Keratinocyte (primary cell): Measurements from ENCODE around the gene PHACTR1. TPM values are rescaled to one million over a fixed set of nuclear protein-coding genes. Genes with fewer than 3 reads are reported as not detected.

Experiments
- DNase-seq: peaks from one replicate; pipeline ENCODE4 v3.0.0-alpha.2; 2011; ENCODE audit warnings: low read depth, missing footprints, low spot score
- FAIRE-seq: peaks from 2 replicates; lab custom pipeline; 2011; peaks lifted over from hg19 to GRCh38; lab: Jason Lieb, UNC
- H2AFZ ChIP-seq: 2 replicates; pipeline ENCODE4 v1.6.0; 2012; ENCODE audit warnings: low read length, control low read depth, inconsistent platforms; ENCODE audit not compliant: control insufficient read depth
- H3K27ac ChIP-seq: 2 replicates; pipeline ENCODE4 v1.5.1; 2011; ENCODE audit warnings: low read length; ENCODE audit not compliant: control insufficient read depth, insufficient read depth
- H3K27me3 ChIP-seq: 3 replicates; pipeline ENCODE4 v1.6.0; 2011; ENCODE audit warnings: low read length; ENCODE audit not compliant: control insufficient read depth, insufficient read depth; ENCODE audit errors: extremely low read depth
- H3K36me3 ChIP-seq, 2 experiments: 2 replicates in 1 of 2; 3 replicates in 1 of 2; pipeline ENCODE4 v1.5.1; 2011; ENCODE audit warnings: low read length in 2 of 2, mild to moderate bottlenecking in 1 of 2; ENCODE audit not compliant: control insufficient read depth in 2 of 2, insufficient read depth in 2 of 2; ENCODE audit errors: extremely low read depth in 1 of 2
- H3K4me1 ChIP-seq: 3 replicates; pipeline ENCODE4 v1.5.1; 2011; ENCODE audit warnings: low read length; ENCODE audit not compliant: control insufficient read depth, insufficient read depth; ENCODE audit errors: extremely low read depth
- H3K4me2 ChIP-seq: 3 replicates; pipeline ENCODE4 v1.6.0; 2011; ENCODE audit warnings: low read depth, low read length; ENCODE audit not compliant: control insufficient read depth, insufficient read depth; ENCODE audit errors: extremely low read depth
- H3K4me3 ChIP-seq, 3 experiments: fragments of 200-600 bp in 1 of 3; sonication (generic) in 1 of 3; 2 replicates in 2 of 3; 3 replicates in 1 of 3; pipeline ENCODE4 v1.5.1; 2011 to 2016; ENCODE audit warnings: low read length in 3 of 3, mild to moderate bottlenecking in 3 of 3, control low read depth in 2 of 3, inconsistent platforms in 1 of 3, low read depth in 1 of 3, mixed read lengths in 1 of 3, mixed run types in 1 of 3, moderate library complexity in 1 of 3; ENCODE audit not compliant: control insufficient read depth in 2 of 3, insufficient read depth in 2 of 3; ENCODE audit errors: extremely low read depth in 1 of 3
- H3K79me2 ChIP-seq: 2 replicates; pipeline ENCODE4 v1.6.0; 2012; ENCODE audit warnings: low read length; ENCODE audit not compliant: control insufficient read depth, insufficient read depth
- H3K9ac ChIP-seq: 3 replicates; pipeline ENCODE4 v1.6.0; 2011; ENCODE audit warnings: low read length; ENCODE audit not compliant: control insufficient read depth, insufficient read depth; ENCODE audit errors: extremely low read depth
- H3K9me1 ChIP-seq: 3 replicates; pipeline ENCODE4 v1.6.0; 2011; ENCODE audit warnings: low read length; ENCODE audit not compliant: control insufficient read depth, insufficient read depth; ENCODE audit errors: extremely low read depth
- H3K9me3 ChIP-seq: 2 replicates; pipeline ENCODE4 v1.5.1; 2012; ENCODE audit warnings: low read depth, low read length; ENCODE audit not compliant: control insufficient read depth
- H4K20me1 ChIP-seq: 3 replicates; pipeline ENCODE4 v1.6.0; 2011; ENCODE audit warnings: low read length; ENCODE audit not compliant: control insufficient read depth, insufficient read depth; ENCODE audit errors: extremely low read depth
- CTCF ChIP-seq, 3 experiments: IDR thresholded peaks in 1 of 3; conservative IDR thresholded peaks in 1 of 3; optimal IDR thresholded peaks in 1 of 3; 2 replicates in 2 of 3; 3 replicates in 1 of 3; pipeline versions ENCODE3 to v1.5.1; 2011; ENCODE audit warnings: low read length in 3 of 3, mild to moderate bottlenecking in 3 of 3, moderate library complexity in 2 of 3, control low read depth in 1 of 3, inconsistent platforms in 1 of 3; ENCODE audit not compliant: insufficient read depth in 2 of 3; ENCODE audit errors: extremely low read depth in 1 of 3
- EZH2 ChIP-seq: IDR thresholded peaks from one replicate; pipeline ENCODE4 v1.6.1; 2012; ENCODE audit warnings: inconsistent platforms, mild to moderate bottlenecking, low read length, moderate library complexity
- dilution Hi-C: fragments of 300-500 bp; cut with MboI; formaldehyde crosslinking; loops from one replicate; pipeline ENCODE4 v1.7.0; 2020; ENCODE audit warnings: low sequenced_read_pairs; ENCODE audit not compliant: extremely low pct_ligation_motif_present
- polyA plus RNA-seq, 5 experiments: library from polyadenylated mRNA; depleted of rRNA in 3 of 5; stranded (reverse) in 3 of 5; stranded (forward) in 1 of 5; unstranded in 1 of 5; fragments of >200 nt; gene quantifications; 1 replicate in 1 of 5; 2 replicates in 3 of 5; 3 replicates in 1 of 5; pipeline versions ENCODE4 v1.2.1 to v1.2.3, GENCODE V29; 2011 to 2012; ENCODE audit warnings: missing spikeins in 2 of 5, low read depth in 1 of 5, low replicate concordance in 1 of 5

The PHACTR1 gene
- polyA plus RNA-seq, 1 donor (not counting 4 experiments of a cell fraction or from before 2014, with no cell fraction given): 0.22 TPM

- Histone ChIP-seq H2AFZ (no peak overlapping the region), H3K36me3 (no peaks in the 10 kb centered on the region), H3K9ac (no peak overlapping the region), H3K9me1 (no peaks in the 10 kb centered on the region), H3K27ac (no peak overlapping the region), H4K20me1 (no peaks in the 10 kb centered on the region), H3K4me1 (peaks cover 10% of the 10 kb centered on the region), H3K27me3 (no peaks in the 10 kb centered on the region), H3K9me3 (no peaks in the 10 kb centered on the region), H3K4me3 (no peak overlapping the region), H3K79me2 (no peaks in the 10 kb centered on the region), H3K4me2 (no peak overlapping the region)
- no peak for DNase-seq
- FAIRE-seq: no peak
- no peak for TF ChIP-seq CTCF (optimal IDR thresholded peaks at IDR 0.05 in 1 of 3, IDR thresholded peaks at IDR 0.05 in 1 of 3, conservative IDR thresholded peaks at IDR 0.05 in 1 of 3; ENCODE audit: extremely low read depth in 1 of 3, insufficient read depth in 2 of 3, low read length in 3 of 3)
- dilution Hi-C loops: no loop called here
These were observed 239.4 kb downstream of the PHACTR1 start for GRCh38 chr6:12955956-12956355.

- no peaks in the 10 kb centered on the region for H4K20me1 ChIP-seq
- peak overlapping the region; percentile 28 to 85 (median 85) for H3K4me3 ChIP-seq
- H3K79me2 ChIP-seq: no peaks in the 10 kb centered on the region
- H3K4me1 ChIP-seq: peaks cover 10% of the 10 kb centered on the region
- dilution Hi-C loops: no loop called here
- H3K4me2 ChIP-seq: peak overlapping the region; percentile 99
- no peak overlapping the region for H3K27ac ChIP-seq
- no peaks in the 10 kb centered on the region for H3K27me3 ChIP-seq
- TF ChIP-seq CTCF (optimal IDR thresholded peaks at IDR 0.05 in 1 of 3, IDR thresholded peaks at IDR 0.05 in 1 of 3, conservative IDR thresholded peaks at IDR 0.05 in 1 of 3; ENCODE audit: extremely low read depth in 1 of 3, insufficient read depth in 2 of 3, low read length in 3 of 3): no peak
- no peak for TF ChIP-seq EZH2
- no peaks in the 10 kb centered on the region for H3K36me3 ChIP-seq
- FAIRE-seq (no peak), DNase-seq (no peak)
- no peaks in the 10 kb centered on the region for H3K9me1 ChIP-seq
- peak overlapping the region; percentile 71 for H3K9ac ChIP-seq
- peak overlapping the region; percentile 98 for H2AFZ ChIP-seq
- no peaks in the 10 kb centered on the region for H3K9me3 ChIP-seq
These were observed 240.4 kb downstream of the PHACTR1 start for GRCh38 chr6:12956991-12957320.
